ENCODE measurements around the gene ZNF24.

The ZNF24 gene

GRCh38 chr18:35355140-35355618 lies 11.0 kb upstream of the ZNF24 start:
- peak; percentile 84 for DNase-seq (ENCODE audit: low read depth)

GRCh38 chr18:35352778-35353177 lies 8.6 kb upstream of the ZNF24 start:
- DNase-seq (ENCODE audit: low read depth), result no peak

- DNase-seq (ENCODE audit: low read depth), result no peak
These were observed 8.1 kb upstream of the ZNF24 start for GRCh38 chr18:35352283-35352682.

GRCh38 chr18:35348001-35348400 lies 3.8 kb upstream of the ZNF24 start:
- DNase-seq (ENCODE audit: low read depth), result no peak

GRCh38 chr18:35345950-35346349 lies 1.7 kb upstream of the ZNF24 start:
- DNase-seq (ENCODE audit: low read depth), result no peak

- no peak for DNase-seq (ENCODE audit: low read depth)
These were observed 1.3 kb upstream of the ZNF24 start for GRCh38 chr18:35345460-35345921.

- no peak for DNase-seq (ENCODE audit: low read depth)
These were observed 678 bp upstream of the ZNF24 start for GRCh38 chr18:35344736-35345459.

GRCh38 chr18:35343488-35343935 lies 708 bp downstream of the ZNF24 start:
- DNase-seq (ENCODE audit: low read depth), result peak; percentile 6

- no peak for DNase-seq (ENCODE audit: low read depth)
These were observed 6.9 kb downstream of the ZNF24 start for GRCh38 chr18:35337286-35337685.

- no peak for DNase-seq (ENCODE audit: low read depth)
These were observed 8.4 kb downstream of the ZNF24 start for GRCh38 chr18:35335866-35336265.

GRCh38 chr18:35334821-35335220 lies 9.4 kb downstream of the ZNF24 start:
- peak; percentile 49 for DNase-seq (ENCODE audit: low read depth)

- DNase-seq (ENCODE audit: low read depth), result no peak
These were observed 10.0 kb downstream of the ZNF24 start for GRCh38 chr18:35334212-35334611.

GRCh38 chr18:35331367-35332087 lies 12.7 kb downstream of the ZNF24 start:
- no peak for DNase-seq (ENCODE audit: low read depth)

GRCh38 chr18:35328868-35329267 lies 15.4 kb downstream of the ZNF24 start:
- DNase-seq (ENCODE audit: low read depth), result no peak

- no peak for DNase-seq (ENCODE audit: low read depth)
These were observed 17.4 kb downstream of the ZNF24 start for GRCh38 chr18:35326695-35327387.

GRCh38 chr18:35324926-35325655 lies 19.1 kb downstream of the ZNF24 start:
- DNase-seq (ENCODE audit: low read depth), result peak; percentile 23

- DNase-seq (ENCODE audit: low read depth), result peak; percentile 15
These were observed 21.4 kb downstream of the ZNF24 start for GRCh38 chr18:35322486-35323458.

- DNase-seq (ENCODE audit: low read depth), result peak; percentile 55
These were observed 32.7 kb downstream of the ZNF24 start for GRCh38 chr18:35311496-35311895.

- DNase-seq (ENCODE audit: low read depth), result no peak
These were observed 37.5 kb downstream of the ZNF24 start for GRCh38 chr18:35306588-35307250.

- no peak for DNase-seq (ENCODE audit: low read depth)
These were observed 40.6 kb downstream of the ZNF24 start for GRCh38 chr18:35303610-35304009.

Measured in ELR (cell line).